H1 (cell line): ENCODE data around the gene USP24. TPM values are rescaled to one million over a fixed set of nuclear protein-coding genes. Genes with fewer than 3 reads are reported as not detected.
A peak's percentile ranks its signal among the peaks of the same experiment; 100 is the strongest.

Experiments used
- CTCF ChIA-PET: fragments of 300-600 bp; sonication (Branson Sonifier 250); formaldehyde crosslinking; loops from one replicate; lab custom pipeline; 2021; ENCODE audit not compliant: partially characterized antibody; lab: Charles Lee
- POLR2A ChIA-PET: fragments of 300-600 bp; sonication (Branson Sonifier 250); formaldehyde crosslinking; loops from one replicate; lab custom pipeline; 2021; ENCODE audit warnings: inconsistent platforms; ENCODE audit not compliant: partially characterized antibody; lab: Charles Lee
- DNase-seq, 2 experiments: peaks; one replicate each; pipeline versions ENCODE4 v3.0.0 to v3.0.0-alpha.2; 2010 to 2022; ENCODE audit warnings: low spot score in 2 of 2, low read depth in 1 of 2, mixed read lengths in 1 of 2
- FAIRE-seq: peaks from 2 replicates; lab custom pipeline; 2011; peaks lifted over from hg19 to GRCh38; lab: Jason Lieb, UNC
- H2AFZ ChIP-seq: 2 replicates; pipeline ENCODE4 v1.8.1; 2012; ENCODE audit warnings: low read length, inconsistent platforms
- H2AK5ac ChIP-seq: 2 replicates; pipeline ENCODE4 v1.6.1; 2013; ENCODE audit warnings: low read depth, low read length
- H2BK120ac ChIP-seq: replicated peaks from 2 replicates; pipeline ENCODE3; 2013; ENCODE audit warnings: low read depth, low read length, inconsistent platforms
- H2BK12ac ChIP-seq: 2 replicates; pipeline ENCODE4 v1.6.1; 2013; ENCODE audit warnings: low read depth, low read length
- H2BK15ac ChIP-seq: 2 replicates; pipeline ENCODE4 v1.6.1; 2013; ENCODE audit warnings: low read length
- H2BK20ac ChIP-seq: 2 replicates; pipeline ENCODE4 v1.6.1; 2013; ENCODE audit warnings: low read length
- H2BK5ac ChIP-seq: 2 replicates; pipeline ENCODE4 v1.6.1; 2013; ENCODE audit warnings: low read depth, low read length
- H3K14ac ChIP-seq: 2 replicates; pipeline ENCODE4 v1.6.1; 2013; ENCODE audit warnings: inconsistent platforms; ENCODE audit not compliant: insufficient read length
- H3K18ac ChIP-seq: 2 replicates; pipeline ENCODE4 v1.6.1; 2013; ENCODE audit warnings: low read length; ENCODE audit errors: extremely low read depth
- H3K23ac ChIP-seq: 2 replicates; pipeline ENCODE4 v1.6.1; 2013; ENCODE audit warnings: inconsistent platforms; ENCODE audit not compliant: insufficient read length
- H3K23me2 ChIP-seq: 2 replicates; pipeline ENCODE4 v1.6.1; 2013; ENCODE audit warnings: low read depth, low read length
- H3K27ac ChIP-seq: 2 replicates; pipeline ENCODE4 v1.6.1; 2011; ENCODE audit warnings: low read depth, low read length, inconsistent platforms
- H3K27me3 ChIP-seq, 4 experiments: replicated peaks in 1 of 4; 1 replicate in 1 of 4; 2 replicates in 3 of 4; pipeline versions ENCODE4 v1.6.1 to v1.8.1; 2011 to 2013; ENCODE audit warnings: low read length in 3 of 4, mild to moderate bottlenecking in 3 of 4, inconsistent platforms in 2 of 4, mixed read lengths in 2 of 4, moderate library complexity in 1 of 4; ENCODE audit not compliant: control insufficient read depth in 3 of 4, insufficient read depth in 3 of 4; ENCODE audit errors: extremely low read depth in 1 of 4
- H3K36me3 ChIP-seq, 4 experiments: 2 replicates each; pipeline versions ENCODE4 v1.6.1 to v1.8.1; 2011 to 2013; ENCODE audit warnings: mild to moderate bottlenecking in 4 of 4, low read length in 3 of 4, moderate library complexity in 2 of 4, control low read depth in 1 of 4, inconsistent platforms in 1 of 4; ENCODE audit not compliant: insufficient read depth in 4 of 4, control insufficient read depth in 2 of 4
- H3K4ac ChIP-seq: replicated peaks from 2 replicates; pipeline ENCODE3; 2013; ENCODE audit warnings: low read length, low read depth, mixed read lengths, inconsistent platforms; ENCODE audit not compliant: insufficient read length
- H3K4me1 ChIP-seq, 4 experiments: replicated peaks in 1 of 4; 1 replicate in 1 of 4; 2 replicates in 3 of 4; pipeline versions ENCODE4 v1.6.1 to v1.8.1; 2011 to 2013; ENCODE audit warnings: low read length in 3 of 4, inconsistent platforms in 2 of 4, mixed read lengths in 1 of 4; ENCODE audit not compliant: insufficient read depth in 4 of 4, control insufficient read depth in 3 of 4
- H3K4me2 ChIP-seq, 2 experiments: 2 replicates each; pipeline versions ENCODE4 v1.6.1 to v1.8.1; 2011 to 2013; ENCODE audit warnings: low read depth in 2 of 2, low read length in 2 of 2, control low read depth in 1 of 2, inconsistent platforms in 1 of 2, mild to moderate bottlenecking in 1 of 2; ENCODE audit not compliant: insufficient read depth in 1 of 2
- H3K4me3 ChIP-seq, 4 experiments: fragments of 200-600, 300-600 bp in 1 of 4; sonication (generic), shearing (Covaris generic), sonication (Bioruptor Twin) in 1 of 4; 2 replicates each; pipeline versions ENCODE4 v1.5.1 to v1.8.1; 2011 to 2016; ENCODE audit warnings: low read length in 4 of 4, low read depth in 3 of 4, control low read depth in 2 of 4, inconsistent platforms in 2 of 4, mild to moderate bottlenecking in 2 of 4, mixed read lengths in 1 of 4, moderate library complexity in 1 of 4; ENCODE audit not compliant: insufficient read depth in 2 of 4; ENCODE audit errors: extremely low read depth in 1 of 4
- H3K56ac ChIP-seq: replicated peaks from 2 replicates; pipeline ENCODE3; 2013; ENCODE audit warnings: low read depth, mild to moderate bottlenecking, mixed read lengths, low read length, inconsistent platforms; ENCODE audit not compliant: insufficient read length
- H3K79me1 ChIP-seq: 2 replicates; pipeline ENCODE4 v1.6.1; 2013; ENCODE audit warnings: low read depth, low read length, control low read depth
- H3K79me2 ChIP-seq, 2 experiments: 2 replicates each; pipeline versions ENCODE4 v1.6.1 to v1.8.1; 2012 to 2013; ENCODE audit warnings: low read length in 2 of 2, mild to moderate bottlenecking in 2 of 2, inconsistent platforms in 1 of 2; ENCODE audit not compliant: insufficient read depth in 2 of 2, control insufficient read depth in 1 of 2
- H3K9ac ChIP-seq, 4 experiments: replicated peaks in 1 of 4; 1 replicate in 1 of 4; 2 replicates in 3 of 4; pipeline versions ENCODE4 v1.6.1 to v1.8.1; 2011 to 2013; ENCODE audit warnings: low read depth in 3 of 4, low read length in 3 of 4, control low read depth in 2 of 4, mild to moderate bottlenecking in 2 of 4, moderate library complexity in 2 of 4, inconsistent platforms in 1 of 4; ENCODE audit errors: extremely low read depth in 1 of 4
- H3K9me3 ChIP-seq, 2 experiments: 2 replicates each; pipeline versions ENCODE4 v1.6.1 to v1.8.1; 2012 to 2013; ENCODE audit warnings: mild to moderate bottlenecking in 2 of 2, moderate library complexity in 2 of 2, control low read depth in 1 of 2, inconsistent platforms in 1 of 2, low read depth in 1 of 2, low read length in 1 of 2, mixed read lengths in 1 of 2; ENCODE audit not compliant: insufficient read depth in 2 of 2
- H4K20me1 ChIP-seq, 2 experiments: replicated peaks in 1 of 2; 2 replicates each; pipeline versions ENCODE3 to v1.8.1; 2011 to 2013; ENCODE audit warnings: inconsistent platforms in 2 of 2, low read length in 2 of 2, mild to moderate bottlenecking in 1 of 2; ENCODE audit not compliant: insufficient read depth in 2 of 2, control insufficient read depth in 1 of 2
- H4K5ac ChIP-seq: 2 replicates; pipeline ENCODE4 v1.6.1; 2013; ENCODE audit warnings: low read length, low read depth, mixed read lengths, inconsistent platforms; ENCODE audit not compliant: insufficient read length
- H4K8ac ChIP-seq: 2 replicates; pipeline ENCODE4 v1.8.0; 2013; ENCODE audit warnings: mild to moderate bottlenecking, moderate library complexity, low read length, inconsistent platforms; ENCODE audit not compliant: insufficient read depth; ENCODE audit errors: extremely low read depth
- H4K91ac ChIP-seq: replicated peaks from 2 replicates; pipeline ENCODE3; 2013; ENCODE audit warnings: low read length, mixed read lengths, inconsistent platforms; ENCODE audit not compliant: insufficient read length
- CHD2 ChIP-seq: IDR thresholded peaks from 2 replicates; pipeline ENCODE4 v1.6.1; 2012; ENCODE audit warnings: low read length, improper control_type of control experiment
- EP300 ChIP-seq, 2 experiments: IDR thresholded peaks; 1 replicate in 1 of 2; 2 replicates in 1 of 2; pipeline ENCODE4 v1.6.1; 2011 to 2012; ENCODE audit warnings: low read depth in 2 of 2, low read length in 2 of 2, mild to moderate bottlenecking in 2 of 2, borderline replicate concordance in 1 of 2, inconsistent platforms in 1 of 2, moderate library complexity in 1 of 2
- EZH2 ChIP-seq: fragments of 200-600 bp; sonication (generic); IDR thresholded peaks from 2 replicates; pipeline ENCODE4 v1.7.1; 2012; ENCODE audit warnings: low read depth, mild to moderate bottlenecking, moderate library complexity, low read length, inconsistent platforms; ENCODE audit not compliant: severe bottlenecking
- FOSL1 ChIP-seq: IDR thresholded peaks from 2 replicates; pipeline ENCODE4 v1.6.1; 2011; ENCODE audit warnings: mild to moderate bottlenecking, low read depth, low read length, moderate library complexity; ENCODE audit not compliant: insufficient read depth
- JUND ChIP-seq: IDR thresholded peaks from 2 replicates; pipeline ENCODE4 v1.6.1; 2011; ENCODE audit warnings: mild to moderate bottlenecking, improper control_type of control experiment, low read length
- SIX5 ChIP-seq: IDR thresholded peaks from 2 replicates; pipeline ENCODE4 v1.6.1; 2011; ENCODE audit warnings: mild to moderate bottlenecking, low read depth, low read length
- SP1 ChIP-seq: IDR thresholded peaks from 2 replicates; pipeline ENCODE4 v1.6.1; 2011; ENCODE audit warnings: low read depth, low read length
- TAF1 ChIP-seq: IDR thresholded peaks from 2 replicates; pipeline ENCODE4 v1.6.1; 2011; ENCODE audit warnings: mild to moderate bottlenecking, low read depth, low read length
- TCF12 ChIP-seq: IDR thresholded peaks from 2 replicates; pipeline ENCODE4 v1.6.1; 2011; ENCODE audit warnings: low read depth, mild to moderate bottlenecking, low read length
- TEAD4 ChIP-seq: IDR thresholded peaks from 2 replicates; pipeline ENCODE4 v1.6.1; 2012; ENCODE audit warnings: low read depth, low read length, inconsistent platforms, mixed read lengths
- WGBS, 2 experiments: shearing (Covaris generic) in 1 of 2; methylation state at CpG; one replicate each; pipeline versions ENCODE4 v1.1.6 to v1.1.7; 2013 to 2015; ENCODE audit warnings: low lambda C conversion rate in 2 of 2, mixed read lengths in 2 of 2, inconsistent platforms in 1 of 2, low coverage in 1 of 2, missing lambda C conversion rate in 1 of 2; ENCODE audit not compliant: insufficient replicate concordance in 2 of 2, insufficient coverage in 1 of 2, insufficient read length in 1 of 2; ENCODE audit errors: extremely low coverage in 1 of 2, missing lambda C conversion rate in 1 of 2; 5-methylcytosine and 5-hydroxymethylcytosine counted together
- polyA plus RNA-seq, 7 experiments: library from polyadenylated mRNA; depleted of rRNA in 3 of 7; stranded (reverse) in 5 of 7; unstranded in 2 of 7; fragments of >200 nt in 5 of 7; fragments of 200-250 nt in 2 of 7; gene quantifications; 1 replicate in 5 of 7; 2 replicates in 1 of 7; 4 replicates in 1 of 7; pipeline versions ENCODE4 v1.2.1 to v1.2.3, GENCODE V29; 2011 to 2013; ENCODE audit warnings: missing spikeins in 2 of 7, mixed read lengths in 2 of 7
- total RNA-seq: library from RNA; stranded (reverse); fragmentation: NEBNext Ultra II Directional; extraction: Animal tissue kit (Norgen Biotek cat#: 25700); gene quantifications from 2 replicates; pipeline ENCODE4 v1.2.1, GENCODE V29; 2021
- TF ChIP-seq, protein P1 (sequence below): IDR thresholded peaks from 2 replicates; pipeline ENCODE4 v1.6.1; 2012; ENCODE audit warnings: inconsistent platforms

USP24 gene
- total and polyA plus RNA-seq, 2 of the 8 experiments (the other 6 are each of a cell fraction or from before 2014, with no cell fraction given) = 11.1 to 34.6 TPM

GRCh38 chr1:55059302-55060132 is 155.6 kb downstream of the USP24 start:
- Histone ChIP-seq H4K5ac (no peak overlapping the region), H3K27me3 (no peaks in the 10 kb centered on the region), H3K18ac (peak overlapping the region; percentile 48; the same call in 1 of the 2 replicates), H3K23ac (no peak overlapping the region), H2AFZ (no peak overlapping the region), H2AK5ac (no peak overlapping the region), H3K79me2 (no peaks in the 10 kb centered on the region), H2BK12ac (no peak overlapping the region), H2BK15ac (no peak overlapping the region), H3K4me3 (no peak overlapping the region), H4K8ac (no peak overlapping the region), H3K4ac (no peak overlapping the region), H3K23me2 (no peaks in the 10 kb centered on the region), H4K20me1 (peaks cover 1 to 16% of the 10 kb centered on the region in 2 experiments), H3K56ac (no peak overlapping the region), H3K79me1 (peaks cover 4% of the 10 kb centered on the region; the same call in 1 of the 2 replicates), H2BK20ac (no peak overlapping the region), H3K14ac (no peak overlapping the region), H3K9me3 (no peaks in the 10 kb centered on the region), H3K4me2 (no peak overlapping the region), H3K36me3 (peaks cover 0 to 12% (median 3%) of the 10 kb centered on the region in 4 experiments; a peak in 5 of 8 replicates), H4K91ac (no peak overlapping the region), H2BK120ac (no peak overlapping the region), H3K9ac (no peak overlapping the region), H3K4me1 (no peaks in the 10 kb centered on the region), H3K27ac (no peak overlapping the region), H2BK5ac (peak overlapping the region; percentile 66; the same call in 1 of the 2 replicates)
- FAIRE-seq (no peak), DNase-seq (no peak)
- ChIA-PET CTCF (interaction anchor here (0.8 to 2.4 kb wide), 9 partner anchors 10 to 115 kb away, joined by 3 to 9 read pairs (median 6); no protein-coding TSS in a partner anchor), POLR2A (interaction anchor here (0.7 to 1.3 kb wide), 2 partner anchors 9 to 25 kb away, joined by 3 to 4 read pairs; no protein-coding TSS in a partner anchor)
- 85% methylated on average over 14 of the region's 14 CpGs; no CpG with 5 or more reads in 1 of the 2 experiments for WGBS, 2 experiments
- TF ChIP-seq, protein P1, sequence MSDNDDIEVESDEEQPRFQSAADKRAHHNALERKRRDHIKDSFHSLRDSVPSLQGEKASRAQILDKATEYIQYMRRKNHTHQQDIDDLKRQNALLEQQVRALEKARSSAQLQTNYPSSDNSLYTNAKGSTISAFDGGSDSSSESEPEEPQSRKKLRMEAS = no peak
- no peak for TF ChIP-seq TAF1
- TF ChIP-seq FOSL1 = no peak
- no peak for TF ChIP-seq TCF12
- TF ChIP-seq SIX5 = no peak
- no peak for TF ChIP-seq SP1
- no peak for TF ChIP-seq TEAD4
- TF ChIP-seq CHD2 = no peak
- no peak for TF ChIP-seq JUND
- no peak for TF ChIP-seq EP300 (IDR thresholded peaks at IDR 0.05; ENCODE audit: borderline replicate concordance in 1 of 2, low read depth in 2 of 2, low read length in 2 of 2)
- TF ChIP-seq EZH2 = no peak
